Forelimb muscle (tissue), 1 donor: ENCODE results near the gene PAFAH1B2. TPM values are rescaled to one million over a fixed set of nuclear protein-coding genes. Genes with fewer than 3 reads are reported as not detected.

Source experiments
- DNase-seq: peaks from one replicate; pipeline ENCODE4 v3.0.0-alpha.2; 2013; ENCODE audit warnings: low read depth
- polyA plus RNA-seq: library from polyadenylated mRNA; unstranded; fragments of 120-200 nt; gene quantifications from one replicate; pipeline ENCODE4 v1.2.1, GENCODE V29; 2013; ENCODE audit not compliant: insufficient read length

The PAFAH1B2 gene
- polyA plus RNA-seq, 1 donor, result 46.8 TPM

GRCh38 chr11:117220999-117221774 is 77.1 kb downstream of the PAFAH1B2 start:
- no peak for DNase-seq

- DNase-seq, result no peak
Observed at GRCh38 chr11:117221775-117222517, 77.9 kb downstream of the PAFAH1B2 start.

- DNase-seq, result no peak
Observed at GRCh38 chr11:117222991-117223740, 79.1 kb downstream of the PAFAH1B2 start.

- no peak for DNase-seq
Observed at GRCh38 chr11:117223741-117224689, 79.9 kb downstream of the PAFAH1B2 start.

- DNase-seq, result no peak
Observed at GRCh38 chr11:117225553-117226170, 81.6 kb downstream of the PAFAH1B2 start.

Other genes starting within 250 kb of the PAFAH1B2 start
- 36.5 TPM for gene SIK3, start 45.9 kb upstream of the PAFAH1B2 start, polyA plus RNA-seq
- gene SIDT2, start 34.5 kb downstream of the PAFAH1B2 start, polyA plus RNA-seq, result 37.0 TPM
- gene TAGLN, start 55.1 kb downstream of the PAFAH1B2 start, polyA plus RNA-seq, result 75.4 TPM
- 25.4 TPM for gene PCSK7, start 87.8 kb downstream of the PAFAH1B2 start, polyA plus RNA-seq
- gene RNF214, start 88.4 kb downstream of the PAFAH1B2 start, polyA plus RNA-seq, result 17.8 TPM
- gene BACE1-AS, start 147.1 kb downstream of the PAFAH1B2 start, polyA plus RNA-seq, result 11.9 TPM
- 35.4 TPM for gene BACE1, start 172.0 kb downstream of the PAFAH1B2 start, polyA plus RNA-seq
- gene CEP164, start 183.6 kb downstream of the PAFAH1B2 start, polyA plus RNA-seq, result 13.7 TPM